Vagina (tissue), 2 donors: ENCODE data around the gene HOXD8.

ENCODE experiments used
- CTCF ChIP-seq, 3 experiments: fragments of 450-650 bp in 2 of 3; fragments of 200-600 bp in 1 of 3; sonication (generic) in 1 of 3; IDR thresholded peaks; one replicate each; pipeline ENCODE4 v1.5.1; 2017 to 2019; ENCODE audit warnings: antibody characterized with exemption in 3 of 3, mild to moderate bottlenecking in 2 of 3, moderate library complexity in 2 of 3
- POLR2A ChIP-seq, 2 donors: fragments of 450-650 bp; IDR thresholded peaks; one replicate each; pipeline ENCODE4 v1.6.1; 2017; ENCODE audit warnings: antibody characterized with exemption in 2 of 2, mild to moderate bottlenecking in 2 of 2, moderate library complexity in 2 of 2
- POLR2AphosphoS5 ChIP-seq, 2 donors: sonication (generic); formaldehyde crosslinking; IDR thresholded peaks; one replicate each; pipeline ENCODE4 v1.9.0; 2017; ENCODE audit warnings: antibody characterized with exemption in 2 of 2, mild to moderate bottlenecking in 2 of 2, low read depth in 1 of 2; ENCODE audit not compliant: insufficient read depth in 1 of 2

- TF ChIP-seq CTCF (IDR thresholded peaks at IDR 0.05) (no peak), POLR2A (IDR thresholded peaks at IDR 0.05) (no peak), POLR2AphosphoS5 (IDR thresholded peaks at IDR 0.05; ENCODE audit: insufficient read depth in 1 of 2, low read depth in 1 of 2) (peak; percentile 34 to 51)
These were observed 13.4 kb upstream of the HOXD8 start, which contains the start of gene HOXD10 for GRCh38 chr2:176115883-176116813.
